KOPT-K1 (cell line): Measurements from ENCODE around the gene ADGRB2.

Experiments
- H3K27ac ChIP-seq: fragments of 200-600 bp; sonication (generic); 2 replicates; pipeline ENCODE4 v1.5.1; 2016; ENCODE audit warnings: antibody characterized with exemption, mild to moderate bottlenecking, low read depth, low read length; ENCODE audit not compliant: poor library complexity, severe bottlenecking
- H3K36me3 ChIP-seq: fragments of 200-600 bp; sonication (generic); 2 replicates; pipeline ENCODE4 v1.5.1; 2017; ENCODE audit warnings: antibody characterized with exemption, mild to moderate bottlenecking, low read length, moderate library complexity; ENCODE audit not compliant: insufficient read depth
- H3K9me3 ChIP-seq: fragments of 200-600 bp; sonication (generic); 2 replicates; pipeline ENCODE4 v1.5.1; 2017; ENCODE audit warnings: antibody characterized with exemption, low read length, mild to moderate bottlenecking; ENCODE audit not compliant: insufficient read depth, poor library complexity, severe bottlenecking

Gene ADGRB2

DNA sequence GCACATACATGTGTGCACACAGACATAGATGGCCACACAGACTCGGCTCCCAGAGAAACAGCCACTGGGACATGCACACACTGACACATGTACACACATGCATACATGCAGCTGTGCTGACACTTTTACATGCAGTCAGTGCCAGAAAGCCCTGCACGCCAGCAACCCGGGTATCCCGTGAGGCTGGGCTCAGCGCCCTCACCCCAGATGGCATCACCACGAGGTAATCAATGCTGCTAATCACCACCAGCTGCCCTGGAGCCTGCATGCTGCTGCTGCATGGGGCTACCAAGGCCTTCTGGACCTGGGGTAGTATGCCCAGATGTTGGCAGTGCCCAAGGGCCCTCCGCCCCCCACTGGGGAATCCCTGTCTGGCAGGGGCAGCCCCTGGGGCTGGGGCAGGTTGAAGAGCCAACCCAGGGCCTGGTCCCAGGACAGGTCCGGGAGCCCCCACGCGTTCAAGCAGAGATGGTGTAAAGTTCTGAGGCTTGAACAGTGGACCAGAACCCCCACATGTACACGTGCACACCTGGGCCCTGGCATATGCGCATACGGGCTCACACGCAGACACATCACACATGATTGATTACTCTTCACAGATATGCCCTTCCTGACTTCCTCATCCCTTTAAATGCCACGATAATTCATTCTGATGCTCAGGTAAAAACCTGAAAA lies 57.6 kb downstream of the ADGRB2 start:
- H3K36me3 ChIP-seq = no peaks in the 10 kb centered on the region

DNA sequence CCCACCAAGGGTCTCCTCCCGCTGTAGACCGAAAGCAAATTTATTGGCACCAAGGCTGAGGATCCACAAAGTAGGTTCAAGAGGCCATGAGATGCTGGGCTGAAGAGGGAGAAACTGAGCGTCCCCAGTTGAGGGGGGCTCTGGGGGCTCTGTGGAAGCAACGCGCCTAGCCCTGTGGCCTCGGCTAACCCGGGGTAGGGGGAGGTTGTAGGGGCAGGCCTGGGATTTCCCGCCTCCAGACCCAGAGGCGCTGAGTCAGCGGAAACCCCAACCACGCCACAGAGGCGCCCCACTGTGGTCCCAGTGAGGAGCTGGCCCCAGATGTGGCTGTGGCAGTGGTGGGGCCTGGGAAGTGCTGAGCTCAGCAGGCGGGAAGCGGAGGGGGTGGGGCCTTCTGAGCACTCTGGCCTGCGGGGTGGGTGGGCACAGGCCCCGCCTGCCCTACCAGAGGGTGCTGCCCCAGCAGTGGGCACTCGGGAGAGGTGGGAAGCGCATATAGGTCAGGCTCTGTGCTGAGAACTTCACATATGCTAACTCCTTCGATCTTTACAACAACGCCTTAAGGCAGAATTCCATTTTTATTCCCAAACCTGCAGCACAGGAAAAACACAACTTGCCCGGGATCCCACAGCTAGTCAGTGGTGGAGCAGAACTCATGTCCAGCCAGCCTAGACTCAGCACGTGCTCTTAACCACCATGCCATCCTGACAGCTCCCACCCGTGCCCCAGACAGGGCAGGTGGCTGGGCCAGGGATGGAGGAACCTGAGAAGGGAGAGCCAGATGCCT lies 58.9 kb downstream of the ADGRB2 start:
- no peak overlapping the region for H3K27ac ChIP-seq
- H3K9me3 ChIP-seq = no peaks in the 10 kb centered on the region
- H3K36me3 ChIP-seq = no peaks in the 10 kb centered on the region

More for the DNA sequence above, 57.6 kb downstream of the ADGRB2 start:
- Histone ChIP-seq H3K27ac (no peak overlapping the region), H3K9me3 (no peaks in the 10 kb centered on the region)

DNA sequence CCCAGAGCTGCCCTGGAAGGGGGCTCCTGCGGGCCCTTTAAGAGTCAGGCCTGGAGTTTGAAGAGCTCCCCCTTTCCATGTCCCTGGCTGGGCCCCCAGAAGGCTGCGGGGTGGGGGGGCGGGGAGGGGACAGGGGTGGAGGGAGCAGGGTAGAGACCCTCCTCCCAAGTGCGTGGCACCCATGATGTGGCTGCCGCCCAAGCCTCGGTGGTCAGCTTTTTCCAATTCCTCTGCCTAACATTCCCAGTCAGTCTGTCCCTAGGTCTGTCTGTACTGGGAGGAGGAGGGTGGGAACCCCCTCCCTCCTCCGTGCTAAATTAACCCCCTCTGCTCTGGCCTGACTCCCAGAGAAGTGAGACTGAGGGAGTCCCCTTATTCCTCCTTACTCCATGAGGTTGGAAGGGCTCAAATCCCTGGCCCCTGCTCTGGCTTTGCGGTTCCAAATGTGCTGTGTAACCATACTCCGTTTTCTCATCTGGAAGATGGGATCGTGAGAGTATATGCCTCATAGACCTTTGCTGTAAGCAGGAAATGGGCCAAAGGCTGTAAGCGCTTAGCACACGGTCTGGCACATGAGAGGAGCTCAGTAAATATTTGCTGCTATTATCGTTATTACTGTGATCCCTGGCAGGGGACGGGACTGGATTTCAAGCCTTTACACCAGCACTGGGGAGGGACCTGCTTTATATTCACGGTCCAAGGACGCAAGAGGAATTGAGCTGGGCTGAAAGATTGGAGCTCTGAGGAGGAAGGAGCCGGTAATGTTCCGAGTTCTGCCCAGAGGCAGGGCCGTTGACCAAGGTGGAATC lies 59.7 kb downstream of the ADGRB2 start:
- H3K27ac ChIP-seq = no peak overlapping the region
- no peaks in the 10 kb centered on the region for H3K9me3 ChIP-seq
- H3K36me3 ChIP-seq = no peaks in the 10 kb centered on the region

DNA sequence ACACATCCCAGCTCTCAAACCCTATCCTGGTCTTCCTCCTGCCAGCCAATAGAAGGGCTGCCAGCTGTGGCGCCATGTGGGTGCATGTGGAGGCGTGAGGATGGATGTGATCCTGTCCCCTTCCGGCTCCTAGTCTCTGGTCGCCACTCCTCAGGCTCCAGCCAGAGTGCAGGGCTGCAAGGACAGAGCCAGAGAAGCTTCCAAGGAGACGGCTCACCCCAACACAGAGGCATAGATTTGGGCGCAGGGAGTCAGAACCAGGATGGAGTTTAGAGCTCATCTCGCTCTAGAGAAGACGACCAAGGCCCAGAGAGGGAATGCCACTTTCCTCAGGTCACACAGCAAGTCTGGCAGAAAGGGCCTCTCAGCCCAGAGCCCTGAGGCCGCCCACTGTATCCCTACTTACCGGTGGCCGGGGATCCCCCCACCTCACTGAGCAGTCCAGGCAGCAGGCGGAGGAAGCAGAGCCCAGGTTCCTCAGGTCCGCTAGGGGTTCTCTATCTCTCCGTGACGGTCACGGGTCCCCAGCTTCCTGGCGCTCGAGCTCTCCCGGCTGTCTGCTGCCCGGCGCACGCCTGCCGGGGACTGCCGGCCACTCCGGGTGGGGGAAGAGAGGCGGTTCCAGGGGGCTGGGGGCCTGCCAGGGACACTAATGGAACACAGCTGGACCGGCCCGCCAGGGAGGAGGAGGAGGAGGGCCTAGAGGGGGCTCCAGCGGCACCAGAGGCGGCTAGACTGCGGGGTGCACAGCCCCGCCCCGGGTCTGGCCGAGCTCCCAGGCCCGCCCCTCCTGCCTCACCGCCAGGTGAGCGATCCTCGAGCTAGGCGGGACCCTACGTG lies 60.5 kb downstream of the ADGRB2 start, which contains the start of gene COL16A1:
Gene COL16A1, minus strand, starts transcription at position 587 of the 840 bp plus-strand sequence. CDS start 1,824 bp downstream, outside the sequence.
- H3K27ac ChIP-seq = no peak within 1 kb of the TSS
- H3K36me3 ChIP-seq = no peaks in the 10 kb centered on the region
- H3K9me3 ChIP-seq = no peaks in the 10 kb centered on the region

DNA sequence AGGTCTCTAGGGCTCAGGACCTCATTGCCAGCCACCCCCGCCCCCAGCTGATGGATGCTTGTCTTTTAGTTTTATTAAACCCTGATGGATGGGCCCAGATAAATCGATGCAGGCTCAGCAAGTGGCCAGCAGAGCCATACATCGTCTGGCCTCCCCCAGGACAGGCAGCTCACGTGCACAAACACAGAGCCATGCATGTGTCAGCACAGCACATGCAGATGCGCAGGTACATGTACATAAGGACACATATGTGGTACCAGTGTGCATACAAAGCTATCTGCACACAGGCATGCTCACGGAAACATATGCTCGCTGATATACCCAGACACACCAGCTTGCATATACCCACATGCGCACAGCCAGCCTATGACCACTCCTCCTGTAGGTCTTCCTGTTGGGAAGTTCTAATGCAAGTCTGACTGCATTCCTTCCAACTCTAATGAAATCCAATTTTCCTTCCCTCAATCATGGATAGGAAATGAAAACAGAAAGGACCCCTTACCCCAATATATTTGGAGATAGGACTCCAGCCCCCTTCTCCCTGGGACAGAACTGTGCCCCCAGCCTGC lies 61.2 kb downstream of the ADGRB2 start:
- Histone ChIP-seq H3K27ac (no peak overlapping the region), H3K36me3 (no peaks in the 10 kb centered on the region), H3K9me3 (no peaks in the 10 kb centered on the region)

DNA sequence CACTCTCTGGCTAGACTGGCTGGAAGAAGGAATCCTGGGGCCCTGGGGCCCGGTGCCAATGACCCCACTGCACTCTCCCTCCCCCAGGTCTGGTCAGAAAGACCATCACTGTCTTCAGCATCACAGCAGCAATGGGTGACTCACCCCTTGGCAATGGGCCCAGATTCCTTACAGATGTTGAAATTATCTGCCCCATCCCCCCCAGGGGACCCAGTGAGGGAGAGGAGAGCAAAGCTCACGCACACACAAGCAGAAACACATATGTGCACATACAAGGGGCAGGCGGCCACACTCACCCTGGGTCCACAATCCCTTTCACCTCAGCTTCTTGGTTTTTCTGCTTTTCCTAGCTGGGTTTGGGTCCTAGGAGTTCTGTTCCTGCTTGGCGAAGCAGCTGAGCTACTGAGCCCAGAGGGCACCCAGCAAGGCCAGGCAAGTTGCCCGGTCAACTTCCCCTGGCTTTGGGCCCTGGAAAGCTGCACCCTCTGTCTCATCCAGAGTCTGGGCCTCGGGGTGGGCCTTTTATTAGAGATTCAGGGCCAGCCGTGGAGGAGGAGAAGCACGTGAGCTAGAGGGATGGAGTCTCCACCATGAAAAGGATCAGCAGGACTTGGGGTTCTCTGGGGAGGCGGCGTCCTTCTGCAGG lies 62.9 kb downstream of the ADGRB2 start:
- Histone ChIP-seq H3K36me3 (no peaks in the 10 kb centered on the region), H3K9me3 (no peaks in the 10 kb centered on the region), H3K27ac (no peak overlapping the region)

DNA sequence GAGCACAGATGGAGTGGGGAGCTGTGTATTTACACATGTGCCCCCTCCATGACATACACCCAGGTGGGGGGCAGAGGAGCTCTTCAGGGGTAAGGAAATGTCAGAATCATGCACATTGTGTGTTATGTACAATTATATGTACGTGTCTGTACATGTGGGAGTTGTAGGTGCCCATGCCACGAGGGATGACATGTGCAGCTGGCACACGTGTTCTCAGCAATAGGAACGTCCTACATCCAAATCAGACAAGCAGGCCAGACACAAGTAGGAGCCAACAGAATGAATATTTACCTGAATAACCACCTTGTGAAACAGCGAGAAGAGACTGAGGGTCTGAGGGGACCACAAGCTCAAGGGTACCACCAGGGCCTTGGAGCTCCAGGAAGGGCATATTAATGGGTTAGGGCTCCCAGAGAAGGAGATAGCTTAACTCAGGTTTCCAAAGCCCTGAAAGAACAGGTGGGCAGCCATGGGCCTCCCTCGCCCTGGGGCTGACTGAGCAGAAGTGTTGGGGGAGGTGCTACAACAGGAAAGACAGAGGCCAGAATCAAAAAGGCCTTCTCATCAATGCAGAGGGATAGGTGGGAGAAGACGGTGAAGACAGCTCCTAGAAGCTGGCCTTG lies 63.6 kb downstream of the ADGRB2 start:
- H3K36me3 ChIP-seq = no peaks in the 10 kb centered on the region
- no peaks in the 10 kb centered on the region for H3K9me3 ChIP-seq
- no peak overlapping the region for H3K27ac ChIP-seq

DNA sequence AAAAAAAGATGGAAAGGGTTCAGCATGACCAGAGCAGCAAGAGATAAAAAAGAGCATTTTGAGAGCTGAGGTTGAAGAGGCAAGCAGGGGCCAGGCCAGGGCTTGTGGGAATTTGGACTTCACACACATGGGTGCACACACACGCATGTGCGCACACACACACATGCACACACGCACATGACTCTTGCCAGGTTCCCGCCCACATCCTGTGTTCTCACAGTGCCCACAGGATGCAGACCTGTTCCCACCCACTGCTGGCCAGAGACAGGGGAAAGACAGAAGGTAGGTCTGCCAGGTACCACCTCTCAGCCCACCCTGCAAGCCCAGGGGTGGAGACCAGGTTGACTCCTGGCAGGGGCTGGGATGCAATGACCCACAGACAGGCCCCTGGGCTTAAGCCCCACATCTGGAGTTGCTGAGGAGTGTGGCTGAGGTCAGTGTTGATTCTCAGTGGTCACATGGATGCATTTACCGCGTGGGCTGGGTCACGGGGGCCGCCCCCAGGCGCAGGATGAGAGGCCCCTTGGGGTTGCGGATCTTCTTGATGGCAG lies 64.7 kb downstream of the ADGRB2 start:
- H3K36me3 ChIP-seq = no peaks in the 10 kb centered on the region
- no peak overlapping the region for H3K27ac ChIP-seq
- no peaks in the 10 kb centered on the region for H3K9me3 ChIP-seq

DNA sequence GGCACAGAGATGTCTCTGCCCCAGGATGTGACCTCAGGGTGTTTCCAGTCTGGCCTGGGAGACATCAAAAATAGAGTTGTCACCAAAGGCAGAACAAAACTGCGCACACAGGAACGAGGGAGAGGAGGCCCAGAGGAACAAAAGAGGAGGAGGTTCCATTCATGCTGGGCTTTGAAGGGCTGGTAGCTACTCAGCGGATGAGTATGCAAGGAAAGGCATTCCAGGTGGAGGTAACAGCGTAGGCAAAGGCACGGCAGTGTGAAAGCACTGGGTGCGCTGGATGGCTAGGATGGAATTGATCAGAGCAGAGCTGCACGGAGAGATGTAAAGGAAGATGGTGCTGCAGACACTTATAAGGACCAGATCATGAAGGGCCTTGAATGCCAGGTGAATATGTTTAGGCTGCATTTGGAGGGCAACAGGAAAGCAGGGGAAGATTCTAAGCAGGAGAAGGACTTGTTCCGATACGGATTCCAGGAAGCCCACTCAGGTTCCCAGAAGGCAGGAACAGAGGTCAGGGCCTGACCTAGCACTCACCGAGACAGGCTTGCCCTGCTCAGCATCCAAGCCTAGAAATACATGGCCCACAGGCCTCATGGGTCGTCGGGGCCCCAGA lies 66.7 kb downstream of the ADGRB2 start:
- no peaks in the 10 kb centered on the region for H3K36me3 ChIP-seq
- H3K9me3 ChIP-seq = no peaks in the 10 kb centered on the region
- H3K27ac ChIP-seq = no peak overlapping the region

DNA sequence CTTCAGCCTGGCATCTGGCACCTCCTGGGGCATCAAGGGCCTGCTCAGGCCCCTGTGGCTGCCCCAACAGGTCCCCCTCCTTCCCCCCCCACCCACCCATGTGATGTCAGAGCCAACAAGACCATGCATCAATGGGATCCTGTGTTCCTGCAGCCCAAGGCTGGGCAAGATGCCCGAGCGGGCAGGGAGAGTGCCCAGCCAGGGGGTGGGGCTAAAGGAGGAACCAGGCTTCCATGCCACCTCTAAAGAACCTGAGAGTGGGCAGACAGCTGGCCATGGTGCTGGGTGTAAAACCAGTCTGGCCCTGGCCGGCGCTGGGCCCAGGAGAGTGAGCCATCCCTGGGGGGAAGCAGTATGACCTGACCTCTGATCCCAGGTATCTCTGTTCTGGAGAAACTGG lies 67.9 kb downstream of the ADGRB2 start:
- no peak overlapping the region for H3K27ac ChIP-seq
- H3K9me3 ChIP-seq = no peaks in the 10 kb centered on the region
- H3K36me3 ChIP-seq = no peaks in the 10 kb centered on the region

DNA sequence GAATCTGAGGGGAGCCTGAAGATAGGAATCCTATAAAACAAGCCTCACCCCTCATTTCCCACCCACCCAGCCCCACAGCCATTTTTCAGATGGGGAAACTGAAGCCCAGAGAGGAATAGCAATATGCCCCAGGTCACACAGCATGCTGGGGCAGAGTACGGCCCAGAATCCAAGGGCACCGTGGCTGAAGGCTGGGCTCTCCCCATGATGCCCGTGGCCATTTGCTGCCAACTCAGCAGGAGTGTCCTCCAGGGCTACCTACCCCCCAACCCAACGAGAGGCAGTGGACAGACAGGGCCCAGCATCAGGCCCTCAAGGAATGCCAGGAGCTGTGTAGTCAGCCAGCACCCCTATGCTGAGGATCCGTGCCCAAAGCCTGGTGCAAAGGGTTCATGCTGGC lies 68.8 kb downstream of the ADGRB2 start:
- H3K36me3 ChIP-seq = no peaks in the 10 kb centered on the region
- no peak overlapping the region for H3K27ac ChIP-seq
- H3K9me3 ChIP-seq = no peaks in the 10 kb centered on the region

DNA sequence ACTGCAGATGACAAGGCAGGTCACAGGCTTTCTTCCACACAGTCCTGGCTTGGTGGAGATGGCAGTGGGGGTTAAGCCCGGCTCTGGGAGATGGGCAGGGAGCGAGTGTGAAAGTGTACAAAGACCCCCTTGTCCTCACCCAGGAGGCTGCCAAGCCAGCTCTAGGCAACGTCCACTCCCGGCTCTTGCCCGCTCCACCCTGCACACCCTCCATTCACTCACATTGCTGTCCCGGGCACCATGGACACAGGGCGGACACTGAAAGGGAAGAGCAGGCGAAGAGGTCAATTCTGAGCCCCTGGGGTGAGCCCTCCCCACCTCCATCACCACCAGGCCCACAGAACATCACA lies 69.2 kb downstream of the ADGRB2 start:
- H3K9me3 ChIP-seq = no peaks in the 10 kb centered on the region
- H3K36me3 ChIP-seq = no peaks in the 10 kb centered on the region

More for the DNA sequence above, 69.2 kb downstream of the ADGRB2 start:
- H3K27ac ChIP-seq = no peak overlapping the region
